Stimulated activated CD8-positive, alpha-beta memory T cell treated with anti-CD3 and anti-CD28 coated beads, Interleukin-4, amount 100 ng/mL, for 48 hours (primary cell): ENCODE data around the gene CD79B.

Experiments
- DNase-seq: peaks from one replicate; pipeline ENCODE4 v3.0.0-alpha.2; 2020

The CD79B gene

DNA sequence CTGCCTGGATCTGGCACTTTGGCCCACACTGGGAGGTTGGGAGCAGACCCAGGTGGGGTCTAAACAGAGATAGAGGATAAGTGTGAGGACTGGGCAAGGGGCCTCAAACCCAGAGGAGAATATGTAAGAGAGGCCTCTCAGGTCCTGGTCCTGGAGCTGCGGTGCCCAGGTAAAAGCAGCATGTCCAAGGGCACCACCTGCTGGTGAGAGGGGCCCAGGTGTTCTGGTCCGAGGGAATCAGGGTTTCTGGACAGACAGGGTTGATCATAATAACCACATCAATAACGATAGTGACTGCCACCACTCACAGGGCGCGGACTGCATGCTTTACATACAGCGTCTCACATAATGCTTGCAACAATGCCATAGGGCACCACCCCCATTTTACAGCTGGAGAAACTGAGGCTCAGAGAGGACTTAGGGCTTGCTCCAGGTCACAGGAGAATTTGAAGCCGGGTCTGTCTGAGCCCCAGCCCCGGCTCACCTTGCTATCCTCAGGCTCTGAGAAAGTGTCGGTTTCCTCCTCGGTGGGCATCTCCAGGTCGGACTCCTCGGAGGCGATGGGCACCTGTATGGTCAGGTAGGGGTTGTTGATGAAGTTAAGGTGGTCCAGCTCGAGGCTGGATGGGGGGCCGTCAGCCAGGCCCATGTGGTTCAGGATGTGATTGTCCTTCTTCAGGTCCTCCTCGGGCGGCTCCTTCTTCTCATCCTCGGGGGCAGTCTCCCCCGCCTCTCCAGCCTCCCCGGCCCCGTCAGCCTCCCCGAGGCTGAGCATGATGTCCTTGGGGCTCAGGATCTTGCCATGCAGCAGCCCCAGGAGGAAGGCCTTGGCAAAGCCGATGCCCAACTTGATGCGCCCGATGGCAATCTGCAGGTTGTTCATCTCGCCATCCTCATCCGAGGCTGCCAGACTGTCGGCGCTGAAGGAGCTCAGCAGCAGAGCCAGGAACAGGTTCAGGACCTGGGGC, 19.1 kb upstream of the CD79B start:
- peak; percentile 60 for DNase-seq

DNA sequence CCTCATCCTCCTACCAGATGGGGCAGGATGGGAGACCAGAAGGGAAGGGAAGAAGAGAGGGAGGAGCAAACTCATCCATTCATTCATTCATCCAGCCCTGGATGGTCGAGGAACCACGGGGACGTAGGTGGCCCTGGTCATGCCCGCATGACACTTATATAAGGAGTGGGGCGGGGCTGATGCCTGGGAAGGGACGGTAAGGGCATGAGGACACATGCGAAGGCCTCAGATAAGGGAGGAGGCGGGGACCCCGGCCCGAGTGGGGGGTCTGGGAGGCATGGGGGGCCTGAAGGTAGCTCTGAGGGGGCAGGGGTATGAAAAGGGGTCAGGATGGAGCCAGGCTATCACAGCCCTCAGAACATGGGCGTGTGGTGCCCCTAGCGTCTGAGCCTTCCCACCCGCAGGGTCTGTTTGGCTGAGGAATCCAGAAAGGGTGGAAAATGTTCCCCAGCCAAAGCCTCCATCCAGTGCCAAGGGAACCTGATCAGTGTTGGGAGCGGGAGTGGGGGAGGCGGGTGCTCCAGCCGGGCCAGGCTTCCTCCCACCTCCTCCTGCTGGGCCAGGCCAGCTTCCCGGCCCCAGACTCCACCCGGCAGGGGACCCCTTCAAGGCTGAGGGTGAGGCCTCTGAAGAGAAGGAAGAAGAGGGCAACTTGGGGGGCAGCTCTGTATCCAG, 17.6 kb upstream of the CD79B start:
- DNase-seq, result no peak

DNA sequence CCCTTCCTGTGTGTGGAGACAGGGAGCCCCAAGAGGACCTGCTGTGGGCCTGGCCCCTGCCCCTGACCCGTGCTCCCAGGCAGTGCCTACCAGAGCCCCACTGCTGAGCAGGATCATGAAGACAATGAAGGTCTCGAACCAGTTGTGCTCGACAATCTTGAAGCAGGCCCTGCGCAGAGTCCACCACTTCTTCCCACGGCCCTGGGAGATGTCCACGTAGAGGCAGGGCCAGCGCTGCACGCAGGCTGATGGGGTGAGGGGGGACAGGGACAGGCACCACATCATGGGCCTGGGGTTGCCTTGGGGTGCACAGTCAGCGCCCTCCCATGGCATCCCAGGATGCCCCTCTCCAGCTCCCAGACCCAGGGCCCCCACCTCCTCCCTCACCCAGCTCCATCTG, 16.4 kb upstream of the CD79B start:
- no peak for DNase-seq

DNA sequence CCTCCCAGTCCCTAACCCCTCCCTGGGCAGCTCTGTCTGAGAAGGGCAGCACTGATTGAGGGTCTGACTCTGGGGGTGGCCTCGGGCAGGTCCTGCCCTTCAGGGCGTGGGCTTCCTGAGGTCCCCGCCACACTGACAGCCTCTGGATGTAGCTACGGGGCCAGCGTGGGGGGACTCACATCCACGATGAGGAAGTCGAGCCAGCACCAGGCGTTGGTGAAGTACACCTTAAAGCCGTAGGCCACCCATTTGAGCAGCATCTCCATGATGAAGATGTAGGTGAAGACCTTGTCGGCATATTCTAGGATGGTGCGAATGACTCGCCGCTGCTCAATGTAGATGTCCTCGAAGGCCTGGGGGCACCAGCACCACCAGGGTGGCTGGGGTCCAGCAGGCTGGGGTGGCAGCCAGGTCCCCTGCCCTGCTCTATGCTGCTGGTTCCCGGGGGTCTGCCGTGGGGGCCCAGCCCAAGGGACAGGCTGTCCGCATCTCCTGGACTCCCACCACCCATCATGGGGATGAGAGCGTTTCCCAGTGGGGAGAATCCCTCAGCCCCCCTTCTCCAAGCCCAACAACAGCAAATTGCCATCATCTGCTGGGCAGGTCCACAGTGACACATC, 15.7 kb upstream of the CD79B start:
- DNase-seq, result no peak

DNA sequence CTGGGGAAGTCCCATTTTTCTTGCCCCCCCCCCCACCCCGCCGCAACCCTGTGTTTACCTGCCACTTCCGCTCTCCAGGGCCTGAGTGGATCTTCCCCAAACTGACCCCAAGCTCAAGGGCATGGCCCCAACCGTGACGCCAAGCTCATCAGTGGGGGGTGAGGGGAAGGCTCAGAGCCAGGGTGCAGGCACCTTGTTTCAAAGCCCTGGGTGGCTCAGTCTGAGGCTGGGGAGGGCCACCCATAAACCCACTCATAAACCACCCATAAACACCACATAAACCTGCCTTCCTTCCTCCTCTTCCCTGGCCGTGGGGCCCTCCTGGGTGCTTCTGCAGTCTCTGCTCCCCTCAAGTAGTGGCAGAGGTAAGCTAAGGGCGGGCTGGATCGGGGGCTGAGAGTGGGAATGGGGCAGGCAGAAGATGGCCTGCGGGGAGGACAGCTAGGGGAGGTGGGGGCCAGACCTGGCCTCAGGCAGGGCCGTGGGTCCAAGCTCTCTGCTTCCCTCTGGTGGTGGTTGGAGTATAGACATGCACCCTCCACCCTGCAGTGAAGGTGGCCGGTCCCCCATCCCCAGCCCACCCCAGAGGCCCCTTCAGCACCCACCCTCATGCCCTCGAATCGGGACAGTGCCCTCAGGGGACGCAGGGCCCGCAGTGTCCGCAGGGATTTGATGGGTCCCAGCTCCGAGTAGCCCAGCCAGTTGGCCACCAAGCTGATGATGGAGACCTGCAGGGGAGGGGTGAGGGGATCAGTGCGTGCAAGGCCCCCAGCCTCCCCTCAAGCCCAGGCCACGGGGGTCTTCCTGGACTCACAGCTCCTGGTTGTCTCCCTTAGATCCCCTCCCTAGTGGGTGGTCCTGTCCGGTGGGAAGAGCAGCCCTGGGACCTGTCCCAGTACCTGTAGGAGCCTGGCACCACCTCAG, 14.6 kb upstream of the CD79B start:
- peak; percentile 79 for DNase-seq

DNA sequence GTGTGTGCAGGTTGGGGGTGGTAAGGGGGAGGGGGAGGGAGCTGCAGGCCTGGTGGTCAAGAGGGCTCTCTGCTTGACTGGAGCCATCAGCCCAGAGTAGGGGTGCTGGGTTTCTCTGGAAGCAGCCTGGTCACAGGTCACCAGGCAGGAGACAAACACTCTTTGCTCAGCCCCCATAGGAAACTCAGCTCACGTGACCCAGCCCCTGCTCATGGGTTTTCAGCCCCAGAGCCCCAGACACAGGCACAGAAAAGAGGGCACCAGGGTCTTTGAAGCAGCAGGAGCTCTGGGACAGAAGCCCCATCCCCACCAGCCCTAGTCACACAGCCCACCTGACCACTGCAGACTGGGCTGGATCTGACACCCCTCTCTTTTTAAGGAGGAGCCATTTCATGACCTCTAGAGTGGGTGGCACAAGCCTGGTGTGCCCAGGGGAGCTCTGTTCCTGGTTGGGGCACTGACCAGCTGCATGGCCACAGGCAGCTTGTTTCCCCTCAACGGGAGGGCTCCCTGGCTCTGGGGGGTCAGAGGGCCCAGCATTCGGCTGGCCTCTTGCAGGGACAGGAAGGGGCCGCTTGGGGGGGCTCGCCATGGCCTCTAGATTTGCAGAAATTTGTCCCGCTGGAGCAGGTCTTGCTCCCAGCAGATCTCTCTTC, 13.8 kb upstream of the CD79B start:
- DNase-seq, result peak; percentile 35

DNA sequence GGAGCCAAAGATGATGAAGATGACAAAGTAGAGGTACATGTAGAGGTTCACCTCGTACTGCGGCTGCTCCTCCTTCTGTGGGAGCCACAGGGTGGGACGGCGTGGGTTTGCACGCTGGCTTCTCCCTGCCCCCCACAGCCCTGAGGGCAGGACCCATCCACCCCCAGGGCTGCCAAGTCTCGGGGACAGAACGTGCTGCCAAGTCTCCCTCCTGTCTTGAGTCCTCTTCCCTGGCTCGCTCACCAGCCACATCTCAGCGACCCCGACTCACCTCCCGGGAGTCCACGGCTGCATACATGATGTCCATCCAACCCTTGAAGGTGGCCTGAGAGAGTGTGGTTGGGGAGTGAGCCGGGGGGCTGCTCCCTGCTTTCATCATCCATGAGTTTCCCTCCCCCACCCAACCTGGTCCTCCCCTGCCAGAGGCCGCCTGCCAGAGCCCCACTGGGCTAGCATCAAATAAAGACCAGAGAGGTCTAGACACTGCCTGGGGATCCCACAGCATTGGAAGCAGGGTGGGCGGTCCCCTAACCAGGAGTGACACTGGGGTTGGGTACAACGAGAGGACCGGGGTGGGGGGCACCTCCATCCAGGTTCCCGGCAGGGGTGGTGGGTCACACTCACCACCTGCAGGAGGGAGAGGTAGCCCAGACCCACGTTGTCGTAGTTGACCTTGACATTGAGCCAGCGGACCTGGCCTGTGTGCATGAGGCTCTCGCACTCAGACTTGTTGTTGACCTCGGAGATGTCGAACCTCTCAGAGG, 12.8 kb upstream of the CD79B start:
- DNase-seq, result no peak

DNA sequence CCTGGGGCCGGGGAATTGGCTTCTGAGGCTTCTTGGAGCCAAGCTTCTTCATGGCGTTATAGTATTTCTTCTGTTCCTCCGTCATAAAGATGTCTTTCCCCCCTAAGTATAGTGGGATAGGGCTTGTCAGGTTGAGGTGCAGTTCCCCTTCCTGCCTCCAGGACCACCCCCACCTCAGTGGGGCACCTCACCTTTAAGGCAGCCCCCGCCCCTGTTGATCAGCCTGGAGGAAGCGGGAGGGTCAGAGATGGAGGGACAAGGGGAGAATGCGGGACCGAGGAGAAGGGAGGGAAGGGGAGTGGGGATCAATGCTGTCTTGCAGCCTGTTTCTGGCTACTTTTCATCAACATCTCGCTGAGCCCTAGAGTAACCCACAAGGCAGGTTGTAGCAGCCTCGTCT, 11.6 kb upstream of the CD79B start:
- DNase-seq, result no peak

DNA sequence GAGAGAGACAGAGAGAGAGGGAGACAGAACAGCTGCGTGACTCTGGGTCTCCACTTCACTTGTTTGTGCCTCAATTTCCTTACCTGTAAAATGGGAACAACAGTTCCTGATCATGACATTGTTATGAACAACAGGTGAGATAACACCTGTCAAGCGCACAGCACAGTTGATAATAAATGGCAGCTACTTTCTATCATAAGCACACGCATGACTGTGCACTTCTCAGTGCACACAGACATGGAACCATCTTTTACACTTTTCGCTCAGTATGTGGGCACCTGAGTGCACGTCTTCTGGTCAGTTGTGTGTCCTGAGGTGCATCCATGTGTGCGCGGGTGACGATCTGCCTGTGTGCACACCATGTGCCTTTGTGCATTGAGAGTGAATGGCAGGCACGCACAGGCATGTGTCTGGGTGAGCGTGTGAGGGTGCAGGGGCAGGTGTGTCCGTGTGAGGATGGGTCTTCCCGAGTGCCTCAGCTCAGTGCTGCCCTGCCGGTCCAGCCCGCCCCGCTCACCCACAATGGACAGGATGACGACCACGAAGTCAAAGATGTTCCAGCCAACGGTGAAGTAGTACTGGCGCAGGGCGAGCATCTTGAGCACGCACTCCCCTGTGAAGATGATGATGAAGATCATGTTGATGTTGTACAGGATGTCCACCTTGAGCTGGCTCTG, 10.3 kb upstream of the CD79B start:
- DNase-seq, result no peak

DNA sequence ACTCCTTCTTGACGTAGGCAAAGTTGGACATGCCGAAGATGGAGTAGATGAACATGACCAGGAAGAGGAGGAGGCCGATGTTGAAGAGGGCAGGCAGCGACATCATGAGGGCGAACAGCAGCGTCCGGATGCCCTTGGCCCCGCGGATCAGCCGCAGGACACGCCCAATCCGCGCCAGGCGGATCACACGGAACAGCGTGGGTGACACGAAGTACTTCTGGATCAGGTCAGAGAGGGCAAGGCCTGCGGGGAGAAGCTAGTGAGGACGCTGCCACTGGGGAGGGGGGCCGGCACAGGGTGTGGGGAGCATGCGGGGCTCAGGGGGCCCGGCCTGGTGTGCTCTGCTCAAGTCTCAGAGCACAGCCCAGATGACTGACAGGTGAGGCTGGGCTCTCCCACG, 9.6 kb upstream of the CD79B start:
- DNase-seq, result no peak

DNA sequence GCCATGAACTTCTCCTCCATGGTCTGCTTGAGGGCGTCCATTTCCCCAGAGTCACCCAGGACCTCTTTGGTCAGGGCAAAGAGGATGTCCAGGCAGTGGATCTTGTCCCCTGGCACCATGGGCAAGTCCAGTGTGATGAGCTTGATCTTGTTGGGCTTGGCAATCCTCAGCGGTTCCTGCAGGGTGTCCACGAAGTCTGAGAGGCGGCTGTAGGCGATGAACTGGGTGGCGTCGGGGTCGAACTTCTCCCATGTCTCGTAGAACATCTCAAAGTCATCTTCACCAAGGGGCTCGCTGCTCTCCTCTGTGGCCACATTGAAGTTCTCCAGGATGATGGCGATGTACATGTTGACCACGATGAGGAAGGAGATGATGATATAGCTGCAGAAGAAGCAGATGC, 9.0 kb upstream of the CD79B start:
- DNase-seq, result no peak

DNA sequence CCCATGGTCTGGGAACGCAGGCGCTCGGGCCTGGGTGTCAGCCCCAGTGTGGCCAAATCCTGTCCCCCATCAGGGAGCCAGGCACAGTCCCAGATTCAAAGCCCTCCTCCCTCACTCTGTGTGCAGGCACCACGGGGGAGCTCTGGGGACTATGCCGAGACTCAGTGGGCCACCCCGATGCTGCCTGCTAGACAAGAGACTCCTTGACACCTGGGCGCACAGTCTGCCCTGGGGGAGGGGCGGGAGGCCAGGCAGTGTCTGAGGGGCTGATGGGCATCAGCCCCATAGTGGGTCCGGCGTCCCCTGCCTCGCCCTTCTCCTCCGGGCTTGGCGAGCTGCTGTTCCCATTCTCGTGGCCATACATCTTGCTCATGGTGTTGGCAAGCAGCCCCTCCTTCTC, 8.5 kb upstream of the CD79B start:
- no peak for DNase-seq

DNA sequence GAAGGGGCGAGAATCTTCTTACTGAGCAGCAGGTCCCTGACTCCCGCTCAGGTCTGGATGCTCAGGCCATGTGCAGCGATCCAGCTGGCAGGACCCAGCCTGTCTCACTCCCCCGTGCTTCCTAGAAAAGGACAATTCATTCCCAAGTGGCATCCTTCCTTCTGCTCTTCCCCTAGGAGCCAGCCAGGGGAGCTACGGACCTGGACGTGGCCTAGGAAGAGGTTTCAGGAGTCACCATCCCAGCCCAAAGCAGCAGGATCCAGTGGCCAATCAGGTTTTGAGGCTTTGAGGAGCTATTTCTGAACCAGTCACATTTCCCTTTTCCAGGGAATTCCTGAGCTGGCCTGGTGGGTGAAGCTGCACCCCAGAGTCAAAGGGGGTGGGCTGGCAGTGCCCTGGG, 7.8 kb upstream of the CD79B start:
- DNase-seq, result no peak

DNA sequence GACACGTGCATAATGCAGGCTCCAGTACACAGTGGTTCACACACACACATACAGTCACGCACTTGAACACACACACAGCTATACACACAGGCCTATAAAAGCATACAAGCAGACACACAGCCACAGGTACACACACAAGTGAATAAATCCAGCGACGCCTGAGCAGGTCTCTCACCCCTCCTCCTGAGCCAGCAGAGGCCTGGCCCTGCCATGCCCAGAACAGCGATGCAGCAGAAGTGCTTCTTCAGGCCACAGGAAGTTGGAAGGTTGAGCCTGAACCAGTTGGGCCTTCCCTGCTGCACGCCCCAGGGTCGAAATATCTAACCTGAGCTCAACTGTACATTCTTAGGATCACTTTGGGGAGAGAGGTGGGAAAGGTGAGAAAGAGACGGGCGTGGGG, 7.3 kb upstream of the CD79B start:
- no peak for DNase-seq

DNA sequence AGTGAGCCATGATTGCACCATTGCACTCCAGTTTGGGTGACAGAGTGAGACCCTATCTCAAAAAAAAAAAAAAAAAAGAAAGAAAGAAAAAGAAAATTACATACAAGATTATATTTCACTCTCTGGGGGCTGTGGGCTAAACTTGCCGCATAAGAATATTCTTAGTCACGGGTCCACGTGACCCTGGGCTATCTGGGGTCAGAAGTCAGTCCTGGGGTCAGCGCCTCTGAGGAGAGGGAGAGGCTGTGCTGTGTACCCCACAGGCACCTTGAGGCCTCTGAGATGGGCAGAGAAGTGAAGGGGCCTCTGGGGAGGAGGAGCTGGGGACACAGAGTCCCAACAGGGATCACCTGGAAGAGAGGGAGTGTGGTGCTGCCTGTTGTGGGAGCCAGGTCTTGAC, 5.8 kb upstream of the CD79B start:
- no peak for DNase-seq

DNA sequence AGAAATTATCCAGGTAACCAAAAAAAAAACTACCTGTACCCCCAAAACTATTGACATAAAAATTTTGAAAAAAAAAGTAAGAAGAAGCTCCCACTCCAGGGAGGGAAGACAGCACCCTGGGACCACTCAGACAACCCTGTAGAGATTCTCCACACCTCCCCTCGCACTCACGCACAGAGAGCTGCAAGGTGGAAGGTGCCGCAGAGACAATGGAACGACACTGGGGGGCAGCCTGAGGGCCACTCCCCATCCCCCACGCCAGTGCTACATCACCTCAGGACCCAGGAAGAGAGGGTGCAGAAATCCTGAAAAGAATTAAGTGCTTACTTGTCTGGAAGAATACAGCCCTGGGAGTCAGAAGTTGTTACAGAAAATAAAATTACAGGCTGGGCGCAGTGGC, 5.2 kb upstream of the CD79B start:
- DNase-seq, result no peak

DNA sequence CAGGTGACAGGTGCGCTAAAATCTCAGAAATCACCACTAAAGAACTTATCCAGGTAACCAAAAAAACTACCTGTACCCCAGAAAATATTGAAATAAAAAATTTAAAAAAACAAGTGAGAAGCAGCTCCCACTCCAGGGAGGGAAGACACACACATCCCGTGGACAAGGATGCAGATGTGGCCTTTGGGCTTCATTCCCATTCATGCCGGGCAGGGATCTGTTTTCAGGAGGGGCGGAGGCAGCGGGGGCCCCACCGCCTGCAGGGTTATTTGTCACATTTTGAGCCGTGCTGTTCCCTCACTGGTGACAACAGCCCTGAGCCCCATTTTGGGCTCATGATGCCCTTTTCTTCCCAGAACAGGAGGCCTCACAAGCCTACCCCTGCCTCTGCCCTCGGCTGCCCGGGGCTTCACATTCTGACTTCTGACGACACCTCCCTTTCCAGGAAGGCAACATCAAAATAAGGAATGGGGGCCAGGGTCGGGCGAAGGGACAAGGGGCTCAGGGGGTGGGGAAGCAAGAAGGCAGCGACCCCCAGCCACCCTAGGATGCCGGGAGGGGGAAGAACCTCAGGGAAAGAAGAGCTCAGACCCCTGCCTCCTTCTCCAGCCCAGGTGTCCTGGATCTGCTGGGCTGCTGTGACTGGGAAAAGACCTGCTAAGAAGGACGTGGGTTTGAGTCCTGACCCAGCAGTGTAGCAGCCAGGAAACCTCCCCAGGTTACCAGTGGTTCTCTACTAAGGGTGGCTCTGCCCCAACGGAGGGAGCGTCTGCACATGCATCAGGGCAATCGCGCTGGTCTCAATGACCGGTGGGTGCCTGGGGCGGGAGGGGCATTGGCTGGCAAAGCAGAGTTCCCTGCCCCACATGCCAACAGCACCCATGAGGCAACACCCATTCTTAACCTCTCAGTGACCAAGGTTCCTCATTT, 2.3 kb upstream of the CD79B start:
- no peak for DNase-seq

DNA sequence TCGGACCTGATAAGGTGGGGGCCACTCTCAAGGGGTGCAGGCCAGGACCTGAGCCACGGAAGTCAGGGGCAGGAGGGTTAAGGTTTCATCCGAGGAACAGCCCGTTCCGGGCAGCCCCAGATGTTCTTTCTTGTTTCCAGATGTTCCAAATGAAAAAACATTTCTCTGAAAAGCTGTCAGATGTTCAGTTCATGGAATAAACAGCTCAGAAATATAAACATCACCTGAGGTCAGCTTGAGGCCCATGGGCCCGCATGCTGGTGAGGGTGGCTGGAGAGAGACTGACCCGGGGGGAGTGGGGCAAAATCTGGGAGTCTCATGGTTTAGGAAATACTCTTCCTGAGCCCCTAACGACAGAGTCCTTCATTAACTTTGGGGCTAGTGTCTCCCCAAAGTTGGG, 1.5 kb upstream of the CD79B start:
- DNase-seq, result no peak

DNA sequence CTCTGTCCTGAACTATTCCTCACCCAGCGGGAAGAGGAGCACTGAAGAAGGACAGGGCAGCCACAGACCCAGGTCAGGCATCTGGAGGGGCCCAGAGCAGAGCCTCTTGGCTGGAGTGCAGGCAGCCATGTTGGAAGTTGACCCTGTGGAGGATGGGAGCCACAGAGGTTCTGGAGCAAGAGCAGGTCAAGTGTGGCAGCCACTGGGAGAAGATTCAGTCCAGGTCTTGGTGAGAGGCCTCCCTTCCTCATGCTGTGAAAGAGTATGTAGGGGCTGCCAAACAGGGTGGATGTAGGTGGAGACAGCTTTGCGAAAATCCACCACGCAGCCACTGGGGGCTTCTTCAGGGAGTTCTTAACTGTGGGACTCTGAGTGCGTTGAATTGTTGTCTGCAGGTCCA, 590 bp upstream of the CD79B start:
- DNase-seq, result no peak
